Measurements from ENCODE around the gene RELCH. TPM values are rescaled to one million over a fixed set of nuclear protein-coding genes. Genes with fewer than 3 reads are reported as not detected.

RELCH gene
- total and polyA plus RNA-seq, 10 of the 15 experiments (the other 5 are each of a cell fraction or from before 2014, with no cell fraction given): 3.1 to 23.6 (median 14.5) TPM

DNA sequence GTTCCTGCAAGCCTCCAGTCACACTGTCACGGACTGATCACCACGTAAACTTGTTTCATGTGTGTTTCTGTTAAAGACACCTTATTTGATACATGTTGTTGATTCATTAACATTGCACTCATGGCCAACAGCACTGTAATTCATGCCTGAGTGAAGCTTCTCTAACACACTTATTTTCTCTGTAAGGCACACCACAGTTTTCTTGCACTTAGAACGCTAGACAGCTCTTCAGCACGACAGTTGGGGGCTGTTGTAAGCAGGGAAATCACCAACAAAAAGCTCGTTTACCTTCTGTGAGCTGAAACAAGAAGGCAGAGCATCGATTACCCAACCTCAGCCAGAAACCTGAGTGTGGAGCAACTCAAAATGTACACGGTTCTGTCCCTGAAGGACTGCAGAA lies 166.1 kb downstream of the RELCH start:
- no peak overlapping the region for H3K4me2 ChIP-seq (ENCODE audit: control insufficient read depth, insufficient read depth)
- peaks cover 6% of the 10 kb centered on the region for H3K4me1 ChIP-seq (ENCODE audit: control insufficient read depth, insufficient read depth, low read length)
- ChIA-PET POLR2A (no interaction called here), SMC1A (ENCODE audit: uncharacterized antibody, unreplicated experiment) (no interaction called here), CTCF (no interaction called here), RAD21 (ENCODE audit: unreplicated experiment) (no interaction called here)
- no peak overlapping the region for H3K9ac ChIP-seq (ENCODE audit: control insufficient read depth, insufficient read depth, low read length)
- in situ Hi-C loops (cut with MboI): no loop called here
- DNase-seq (ENCODE audit: low read depth, low spot score) (no peak), FAIRE-seq (no peak), ATAC-seq (no peak)
- no TSS peak for BruUV-seq (replicated peaks)
- no peak overlapping the region for H3K27ac ChIP-seq (ENCODE audit: control insufficient read depth, insufficient read depth)
- 24% methylated on average over 7 of the region's 7 CpGs for WGBS (ENCODE audit: insufficient coverage, insufficient replicate concordance, low lambda C conversion rate, missing lambda C conversion rate)
- intact Hi-C loops (cut with micrococcal nuclease; ENCODE audit: unreplicated experiment): no loop called here
- no peaks in the 10 kb centered on the region for H3K36me3 ChIP-seq (ENCODE audit: control insufficient read depth in 2 of 2, insufficient read depth in 2 of 2, low read length in 1 of 2)
- no peaks in the 10 kb centered on the region for H4K20me1 ChIP-seq (ENCODE audit: control insufficient read depth, insufficient read depth)
- no peaks in the 10 kb centered on the region for H3K79me2 ChIP-seq (ENCODE audit: control insufficient read depth, insufficient read depth, low read length)
- TF ChIP-seq JUNB (IDR thresholded peaks at IDR 0.05): no peak
- no peak for TF ChIP-seq HCFC1 (IDR thresholded peaks at IDR 0.05; ENCODE audit: low read length)
- no peak for TF ChIP-seq IKZF1 (conservative IDR thresholded peaks at IDR 0.05)
- no peak for TF ChIP-seq ZSCAN29 (IDR thresholded peaks at IDR 0.05)
- TF ChIP-seq, protein P1, sequence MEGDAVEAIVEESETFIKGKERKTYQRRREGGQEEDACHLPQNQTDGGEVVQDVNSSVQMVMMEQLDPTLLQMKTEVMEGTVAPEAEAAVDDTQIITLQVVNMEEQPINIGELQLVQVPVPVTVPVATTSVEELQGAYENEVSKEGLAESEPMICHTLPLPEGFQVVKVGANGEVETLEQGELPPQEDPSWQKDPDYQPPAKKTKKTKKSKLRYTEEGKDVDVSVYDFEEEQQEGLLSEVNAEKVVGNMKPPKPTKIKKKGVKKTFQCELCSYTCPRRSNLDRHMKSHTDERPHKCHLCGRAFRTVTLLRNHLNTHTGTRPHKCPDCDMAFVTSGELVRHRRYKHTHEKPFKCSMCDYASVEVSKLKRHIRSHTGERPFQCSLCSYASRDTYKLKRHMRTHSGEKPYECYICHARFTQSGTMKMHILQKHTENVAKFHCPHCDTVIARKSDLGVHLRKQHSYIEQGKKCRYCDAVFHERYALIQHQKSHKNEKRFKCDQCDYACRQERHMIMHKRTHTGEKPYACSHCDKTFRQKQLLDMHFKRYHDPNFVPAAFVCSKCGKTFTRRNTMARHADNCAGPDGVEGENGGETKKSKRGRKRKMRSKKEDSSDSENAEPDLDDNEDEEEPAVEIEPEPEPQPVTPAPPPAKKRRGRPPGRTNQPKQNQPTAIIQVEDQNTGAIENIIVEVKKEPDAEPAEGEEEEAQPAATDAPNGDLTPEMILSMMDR (IDR thresholded peaks at IDR 0.05 in 2 of 3, conservative IDR thresholded peaks at IDR 0.05 in 1 of 3; ENCODE audit: control insufficient read depth in 2 of 3, extremely low read depth in 1 of 3, insufficient read depth in 1 of 3, low read depth in 3 of 3, low read length in 3 of 3): no peak
- TF ChIP-seq EZH2 (IDR thresholded peaks at IDR 0.05; ENCODE audit: borderline replicate concordance, control insufficient read depth, low read depth, low read length): no peak
- TF ChIP-seq IRF4 (IDR thresholded peaks at IDR 0.05; ENCODE audit: low read depth, low read length): no peak
- TF ChIP-seq, protein P2, sequence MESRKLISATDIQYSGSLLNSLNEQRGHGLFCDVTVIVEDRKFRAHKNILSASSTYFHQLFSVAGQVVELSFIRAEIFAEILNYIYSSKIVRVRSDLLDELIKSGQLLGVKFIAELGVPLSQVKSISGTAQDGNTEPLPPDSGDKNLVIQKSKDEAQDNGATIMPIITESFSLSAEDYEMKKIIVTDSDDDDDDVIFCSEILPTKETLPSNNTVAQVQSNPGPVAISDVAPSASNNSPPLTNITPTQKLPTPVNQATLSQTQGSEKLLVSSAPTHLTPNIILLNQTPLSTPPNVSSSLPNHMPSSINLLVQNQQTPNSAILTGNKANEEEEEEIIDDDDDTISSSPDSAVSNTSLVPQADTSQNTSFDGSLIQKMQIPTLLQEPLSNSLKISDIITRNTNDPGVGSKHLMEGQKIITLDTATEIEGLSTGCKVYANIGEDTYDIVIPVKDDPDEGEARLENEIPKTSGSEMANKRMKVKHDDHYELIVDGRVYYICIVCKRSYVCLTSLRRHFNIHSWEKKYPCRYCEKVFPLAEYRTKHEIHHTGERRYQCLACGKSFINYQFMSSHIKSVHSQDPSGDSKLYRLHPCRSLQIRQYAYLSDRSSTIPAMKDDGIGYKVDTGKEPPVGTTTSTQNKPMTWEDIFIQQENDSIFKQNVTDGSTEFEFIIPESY (IDR thresholded peaks at IDR 0.05): no peak
- H3K4me3 ChIP-seq: no peak overlapping the region
- no peak overlapping the region for H2AFZ ChIP-seq (ENCODE audit: control insufficient read depth, low read depth, low read length)
- no peaks in the 10 kb centered on the region for H3K9me3 ChIP-seq (replicated peaks; ENCODE audit: control insufficient read depth, insufficient read depth, low read length)
- H3K27me3 ChIP-seq (replicated peaks in 1 of 2; ENCODE audit: control insufficient read depth in 2 of 2, insufficient read depth in 2 of 2, low read length in 1 of 2): no peaks in the 10 kb centered on the region
